Muscle layer of duodenum (tissue), 2 donors: ENCODE data around the gene ZCCHC18.

ENCODE experiments used
- H3K27ac ChIP-seq: one replicate; pipeline ENCODE4 v1.7.0; 2013; ENCODE audit warnings: mild to moderate bottlenecking, low read length
- H3K27me3 ChIP-seq: one replicate; pipeline ENCODE4 v1.7.0; 2013; ENCODE audit warnings: low read depth, mild to moderate bottlenecking, control low read depth, low read length
- H3K36me3 ChIP-seq, 2 donors: one replicate each; pipeline ENCODE4 v1.7.0; 2013; ENCODE audit warnings: low read length in 2 of 2, control low read depth in 1 of 2, mild to moderate bottlenecking in 1 of 2; ENCODE audit not compliant: insufficient read depth in 2 of 2, control insufficient read depth in 1 of 2
- H3K4me1 ChIP-seq, 2 donors: one replicate each; pipeline ENCODE4 v1.7.0; 2013; ENCODE audit warnings: low read length in 2 of 2, mild to moderate bottlenecking in 2 of 2, control low read depth in 1 of 2, moderate library complexity in 1 of 2; ENCODE audit not compliant: insufficient read depth in 2 of 2, control insufficient read depth in 1 of 2
- H3K4me3 ChIP-seq, 2 donors: one replicate each; pipeline ENCODE4 v1.7.0; 2013; ENCODE audit warnings: low read length in 2 of 2, low read depth in 1 of 2, mild to moderate bottlenecking in 1 of 2
- H3K9me3 ChIP-seq, 2 donors: one replicate each; pipeline ENCODE4 v1.7.0; 2013; ENCODE audit warnings: low read length in 2 of 2, control low read depth in 1 of 2, mild to moderate bottlenecking in 1 of 2; ENCODE audit not compliant: control insufficient read depth in 1 of 2
- donor health status: healthy.

Gene ZCCHC18

GRCh38 chrX:104135677-104136076, 23.4 kb downstream of the ZCCHC18 start:
- no peaks in the 10 kb centered on the region for H3K27me3 ChIP-seq
- peaks cover 0 to 1% of the 10 kb centered on the region in 2 donors for H3K36me3 ChIP-seq
- H3K9me3 ChIP-seq: no peaks in the 10 kb centered on the region
- H3K4me3 ChIP-seq: no peak overlapping the region
- no peak overlapping the region for H3K27ac ChIP-seq
- H3K4me1 ChIP-seq: peaks cover 0 to 9% of the 10 kb centered on the region in 2 donors

- peak overlapping the region; percentile 52 to 65 for H3K4me3 ChIP-seq
- H3K36me3 ChIP-seq: no peaks in the 10 kb centered on the region
- no peaks in the 10 kb centered on the region for H3K27me3 ChIP-seq
- H3K9me3 ChIP-seq: no peaks in the 10 kb centered on the region
- H3K4me1 ChIP-seq: peaks cover 0 to 9% of the 10 kb centered on the region in 2 donors
- H3K27ac ChIP-seq: peak overlapping the region; percentile 39
Observed at GRCh38 chrX:104136241-104137019, 24.1 kb downstream of the ZCCHC18 start.

GRCh38 chrX:104137496-104137895, 25.2 kb downstream of the ZCCHC18 start:
- Histone ChIP-seq H3K4me3 (no peak overlapping the region), H3K27me3 (no peaks in the 10 kb centered on the region), H3K27ac (no peak overlapping the region), H3K36me3 (no peaks in the 10 kb centered on the region), H3K9me3 (no peaks in the 10 kb centered on the region), H3K4me1 (peaks cover 0 to 9% of the 10 kb centered on the region in 2 donors)

- no peaks in the 10 kb centered on the region for H3K9me3 ChIP-seq
- H3K4me3 ChIP-seq: no peak overlapping the region
- H3K4me1 ChIP-seq: no peaks in the 10 kb centered on the region
- H3K27ac ChIP-seq: no peak overlapping the region
- no peaks in the 10 kb centered on the region for H3K27me3 ChIP-seq
- no peaks in the 10 kb centered on the region for H3K36me3 ChIP-seq
Observed at GRCh38 chrX:104141087-104141760, 28.9 kb downstream of the ZCCHC18 start.

- Histone ChIP-seq H3K9me3 (no peaks in the 10 kb centered on the region), H3K36me3 (no peaks in the 10 kb centered on the region), H3K4me3 (no peak overlapping the region), H3K27me3 (no peaks in the 10 kb centered on the region), H3K4me1 (peaks cover 0 to 8% of the 10 kb centered on the region in 2 donors), H3K27ac (no peak overlapping the region)
Observed at GRCh38 chrX:104151037-104151436, 38.7 kb downstream of the ZCCHC18 start.

- Histone ChIP-seq H3K27me3 (no peaks in the 10 kb centered on the region), H3K4me3 (peak within 1 kb of the TSS; percentile 73 to 89), H3K27ac (peak within 1 kb of the TSS; percentile 87), H3K36me3 (no peaks in the 10 kb centered on the region), H3K4me1 (peaks cover 0 to 15% of the 10 kb centered on the region in 2 donors), H3K9me3 (no peaks in the 10 kb centered on the region)
Observed at GRCh38 chrX:104156630-104157529, 44.6 kb downstream of the ZCCHC18 start, which contains the start of gene SLC25A53. SLC25A53 (minus strand) TSS chrX:104157009; CDS start chrX:104105257, 51,752 bp downstream.
